Kidney tubule cell (primary cell): ENCODE data around the gene USP44.
"Not testable (repeated sequence)": the region's sequence is repeated elsewhere in the genome, so short reads cannot be mapped to it uniquely, and the experiment has no call there.

Experiments
- DNase-seq: peaks from one replicate; pipeline ENCODE4 v3.0.0-alpha.2; 2018; ENCODE audit warnings: low spot score

Gene USP44

GRCh38 chr12:95551305-95551704 is at the start of gene USP44:
Gene USP44 (minus strand): TSS chr12:95551476. CDS start chr12:95534256, 17,220 bp downstream.
- DNase-seq = no peak

GRCh38 chr12:95600567-95600966 is 49.3 kb upstream of the USP44 start:
- no peak for DNase-seq

- no peak for DNase-seq
Observed at GRCh38 chr12:95599880-95600279, 48.6 kb upstream of the USP44 start.

- DNase-seq = no peak
Observed at GRCh38 chr12:95594136-95594535, 42.9 kb upstream of the USP44 start.

- DNase-seq = no peak
Observed at GRCh38 chr12:95593266-95593871, 42.1 kb upstream of the USP44 start.

- DNase-seq = peak; percentile 74
Observed at GRCh38 chr12:95591731-95592130, 40.5 kb upstream of the USP44 start.

- DNase-seq = no peak
Observed at GRCh38 chr12:95590775-95591174, 39.5 kb upstream of the USP44 start.

GRCh38 chr12:95583933-95584332 is 32.7 kb upstream of the USP44 start:
- no peak for DNase-seq

- DNase-seq = peak; percentile 55
Observed at GRCh38 chr12:95582230-95583058, 31.2 kb upstream of the USP44 start.

GRCh38 chr12:95577820-95578219 is 26.5 kb upstream of the USP44 start:
- no peak for DNase-seq

GRCh38 chr12:95574799-95575452 is 23.6 kb upstream of the USP44 start:
- DNase-seq = peak; percentile 62

- no peak for DNase-seq
Observed at GRCh38 chr12:95573951-95574576, 22.8 kb upstream of the USP44 start.

GRCh38 chr12:95571369-95571768 is 20.1 kb upstream of the USP44 start:
- DNase-seq = no peak

GRCh38 chr12:95568045-95568444 is 16.8 kb upstream of the USP44 start:
- DNase-seq = not testable (repeated sequence)

GRCh38 chr12:95557625-95558024 is 6.3 kb upstream of the USP44 start:
- DNase-seq = no peak

- no peak for DNase-seq
Observed at GRCh38 chr12:95554532-95555071, 3.3 kb upstream of the USP44 start.

GRCh38 chr12:95553197-95553943 is 2.1 kb upstream of the USP44 start:
- DNase-seq = no peak

- no peak for DNase-seq
Observed at GRCh38 chr12:95551913-95552516, 739 bp upstream of the USP44 start.

- no peak for DNase-seq
Observed at GRCh38 chr12:95549392-95550084, 1.7 kb downstream of the USP44 start.
